Keratinocyte (primary cell): ENCODE results near the gene DALRD3. TPM values are rescaled to one million over a fixed set of nuclear protein-coding genes. Genes with fewer than 3 reads are reported as not detected.

Experiments used
- DNase-seq: peaks from one replicate; pipeline ENCODE4 v3.0.0-alpha.2; 2011; ENCODE audit warnings: low read depth, missing footprints, low spot score
- FAIRE-seq: peaks from 2 replicates; lab custom pipeline; 2011; peaks lifted over from hg19 to GRCh38; lab: Jason Lieb, UNC
- H2AFZ ChIP-seq: 2 replicates; pipeline ENCODE4 v1.6.0; 2012; ENCODE audit warnings: low read length, control low read depth, inconsistent platforms; ENCODE audit not compliant: control insufficient read depth
- H3K27ac ChIP-seq: 2 replicates; pipeline ENCODE4 v1.5.1; 2011; ENCODE audit warnings: low read length; ENCODE audit not compliant: control insufficient read depth, insufficient read depth
- H3K27me3 ChIP-seq: 3 replicates; pipeline ENCODE4 v1.6.0; 2011; ENCODE audit warnings: low read length; ENCODE audit not compliant: control insufficient read depth, insufficient read depth; ENCODE audit errors: extremely low read depth
- H3K36me3 ChIP-seq, 2 experiments: 2 replicates in 1 of 2; 3 replicates in 1 of 2; pipeline ENCODE4 v1.5.1; 2011; ENCODE audit warnings: low read length in 2 of 2, mild to moderate bottlenecking in 1 of 2; ENCODE audit not compliant: control insufficient read depth in 2 of 2, insufficient read depth in 2 of 2; ENCODE audit errors: extremely low read depth in 1 of 2
- H3K4me1 ChIP-seq: 3 replicates; pipeline ENCODE4 v1.5.1; 2011; ENCODE audit warnings: low read length; ENCODE audit not compliant: control insufficient read depth, insufficient read depth; ENCODE audit errors: extremely low read depth
- H3K4me2 ChIP-seq: 3 replicates; pipeline ENCODE4 v1.6.0; 2011; ENCODE audit warnings: low read depth, low read length; ENCODE audit not compliant: control insufficient read depth, insufficient read depth; ENCODE audit errors: extremely low read depth
- H3K4me3 ChIP-seq, 3 experiments: fragments of 200-600 bp in 1 of 3; sonication (generic) in 1 of 3; 2 replicates in 2 of 3; 3 replicates in 1 of 3; pipeline ENCODE4 v1.5.1; 2011 to 2016; ENCODE audit warnings: low read length in 3 of 3, mild to moderate bottlenecking in 3 of 3, control low read depth in 2 of 3, inconsistent platforms in 1 of 3, low read depth in 1 of 3, mixed read lengths in 1 of 3, mixed run types in 1 of 3, moderate library complexity in 1 of 3; ENCODE audit not compliant: control insufficient read depth in 2 of 3, insufficient read depth in 2 of 3; ENCODE audit errors: extremely low read depth in 1 of 3
- H3K79me2 ChIP-seq: 2 replicates; pipeline ENCODE4 v1.6.0; 2012; ENCODE audit warnings: low read length; ENCODE audit not compliant: control insufficient read depth, insufficient read depth
- H3K9ac ChIP-seq: 3 replicates; pipeline ENCODE4 v1.6.0; 2011; ENCODE audit warnings: low read length; ENCODE audit not compliant: control insufficient read depth, insufficient read depth; ENCODE audit errors: extremely low read depth
- H3K9me1 ChIP-seq: 3 replicates; pipeline ENCODE4 v1.6.0; 2011; ENCODE audit warnings: low read length; ENCODE audit not compliant: control insufficient read depth, insufficient read depth; ENCODE audit errors: extremely low read depth
- H3K9me3 ChIP-seq: 2 replicates; pipeline ENCODE4 v1.5.1; 2012; ENCODE audit warnings: low read depth, low read length; ENCODE audit not compliant: control insufficient read depth
- H4K20me1 ChIP-seq: 3 replicates; pipeline ENCODE4 v1.6.0; 2011; ENCODE audit warnings: low read length; ENCODE audit not compliant: control insufficient read depth, insufficient read depth; ENCODE audit errors: extremely low read depth
- EZH2 ChIP-seq: IDR thresholded peaks from one replicate; pipeline ENCODE4 v1.6.1; 2012; ENCODE audit warnings: inconsistent platforms, mild to moderate bottlenecking, low read length, moderate library complexity
- dilution Hi-C: fragments of 300-500 bp; cut with MboI; formaldehyde crosslinking; loops from one replicate; pipeline ENCODE4 v1.7.0; 2020; ENCODE audit warnings: low sequenced_read_pairs; ENCODE audit not compliant: extremely low pct_ligation_motif_present
- polyA plus RNA-seq, 5 experiments: library from polyadenylated mRNA; depleted of rRNA in 3 of 5; stranded (reverse) in 3 of 5; stranded (forward) in 1 of 5; unstranded in 1 of 5; fragments of >200 nt; gene quantifications; 1 replicate in 1 of 5; 2 replicates in 3 of 5; 3 replicates in 1 of 5; pipeline versions ENCODE4 v1.2.1 to v1.2.3, GENCODE V29; 2011 to 2012; ENCODE audit warnings: missing spikeins in 2 of 5, low read depth in 1 of 5, low replicate concordance in 1 of 5
- small RNA-seq, 3 experiments: library from RNA; depleted of rRNA; stranded (forward); fragments of <200 nt; gene quantifications; one replicate each; pipeline ENCODE3, GENCODE V24; 2012; ENCODE audit warnings: low read depth in 3 of 3, low replicate concordance in 1 of 3; ENCODE audit not compliant: insufficient read length in 3 of 3
- TF ChIP-seq, protein P1 (sequence below), 3 experiments: IDR thresholded peaks in 1 of 3; conservative IDR thresholded peaks in 1 of 3; optimal IDR thresholded peaks in 1 of 3; 2 replicates in 2 of 3; 3 replicates in 1 of 3; pipeline versions ENCODE3 to v1.5.1; 2011; ENCODE audit warnings: low read length in 3 of 3, mild to moderate bottlenecking in 3 of 3, moderate library complexity in 2 of 3, control low read depth in 1 of 3, inconsistent platforms in 1 of 3; ENCODE audit not compliant: insufficient read depth in 2 of 3; ENCODE audit errors: extremely low read depth in 1 of 3

DALRD3 gene
- polyA plus RNA-seq, 1 donor (not counting 4 experiments of a cell fraction or from before 2014, with no cell fraction given) = 33.7 TPM

DNA sequence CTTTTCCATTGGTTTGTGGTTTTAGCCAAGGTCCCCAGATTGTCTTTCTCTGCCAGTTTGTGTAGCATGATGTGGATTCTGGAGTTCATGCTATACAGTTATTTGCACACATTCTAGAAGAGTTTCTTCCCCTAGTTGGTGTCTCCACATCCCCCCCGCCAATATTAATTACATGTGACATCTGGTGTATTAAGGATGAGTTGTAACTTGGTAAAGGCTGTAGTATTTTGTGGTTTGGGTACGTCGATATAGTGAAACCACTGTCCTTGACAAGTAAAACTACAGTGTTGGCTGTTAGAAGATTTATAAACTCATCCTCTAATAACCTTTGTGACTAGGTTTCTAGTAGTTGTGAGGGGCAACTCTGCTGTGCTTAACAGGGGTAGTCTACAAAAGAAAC, 52.0 kb downstream of the DALRD3 start:
- Histone ChIP-seq H3K4me2 (no peak overlapping the region), H3K9me1 (no peaks in the 10 kb centered on the region), H3K36me3 (peaks cover 19 to 25% of the 10 kb centered on the region in 2 experiments), H3K4me3 (no peak overlapping the region), H2AFZ (no peak overlapping the region), H3K27ac (no peak overlapping the region), H3K9ac (no peak overlapping the region), H4K20me1 (no peaks in the 10 kb centered on the region), H3K27me3 (no peaks in the 10 kb centered on the region), H3K79me2 (no peaks in the 10 kb centered on the region), H3K4me1 (no peaks in the 10 kb centered on the region), H3K9me3 (no peaks in the 10 kb centered on the region)
- no peak for DNase-seq
- no peak for FAIRE-seq
- dilution Hi-C loops = no loop called here
- no peak for TF ChIP-seq EZH2
- TF ChIP-seq, protein P1, sequence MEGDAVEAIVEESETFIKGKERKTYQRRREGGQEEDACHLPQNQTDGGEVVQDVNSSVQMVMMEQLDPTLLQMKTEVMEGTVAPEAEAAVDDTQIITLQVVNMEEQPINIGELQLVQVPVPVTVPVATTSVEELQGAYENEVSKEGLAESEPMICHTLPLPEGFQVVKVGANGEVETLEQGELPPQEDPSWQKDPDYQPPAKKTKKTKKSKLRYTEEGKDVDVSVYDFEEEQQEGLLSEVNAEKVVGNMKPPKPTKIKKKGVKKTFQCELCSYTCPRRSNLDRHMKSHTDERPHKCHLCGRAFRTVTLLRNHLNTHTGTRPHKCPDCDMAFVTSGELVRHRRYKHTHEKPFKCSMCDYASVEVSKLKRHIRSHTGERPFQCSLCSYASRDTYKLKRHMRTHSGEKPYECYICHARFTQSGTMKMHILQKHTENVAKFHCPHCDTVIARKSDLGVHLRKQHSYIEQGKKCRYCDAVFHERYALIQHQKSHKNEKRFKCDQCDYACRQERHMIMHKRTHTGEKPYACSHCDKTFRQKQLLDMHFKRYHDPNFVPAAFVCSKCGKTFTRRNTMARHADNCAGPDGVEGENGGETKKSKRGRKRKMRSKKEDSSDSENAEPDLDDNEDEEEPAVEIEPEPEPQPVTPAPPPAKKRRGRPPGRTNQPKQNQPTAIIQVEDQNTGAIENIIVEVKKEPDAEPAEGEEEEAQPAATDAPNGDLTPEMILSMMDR (optimal IDR thresholded peaks at IDR 0.05 in 1 of 3, IDR thresholded peaks at IDR 0.05 in 1 of 3, conservative IDR thresholded peaks at IDR 0.05 in 1 of 3; ENCODE audit: extremely low read depth in 1 of 3, insufficient read depth in 2 of 3, low read length in 3 of 3) = no peak

Small RNA genes within 50 kb of the gene (small RNA-seq; reads per million reads assigned to genes)
- gene MIR191 = 2,108 to 14,259 (median 7,491) reads per million in 3 experiments
- gene MIR425 = 277 to 4,395 (median 4,216) reads per million in 3 experiments

Other genes starting within 250 kb of the DALRD3 start
- gene PRKAR2A, start 170.7 kb downstream of the DALRD3 start, polyA plus RNA-seq = 18.6 to 23.6 TPM (median 23.2 TPM) in 3 replicates
- 22.4 to 27.4 TPM (median 22.6 TPM) in 3 replicates for gene SLC25A20, start 119.7 kb downstream of the DALRD3 start, polyA plus RNA-seq
- 58.1 to 71.5 TPM (median 66.7 TPM) in 3 replicates for gene ARIH2, start 99.7 kb downstream of the DALRD3 start, polyA plus RNA-seq
- 0.93 to 1.1 TPM (median 0.99 TPM) in 3 replicates for gene P4HTM, start 28.3 kb downstream of the DALRD3 start, polyA plus RNA-seq
- gene WDR6, start 11.2 kb downstream of the DALRD3 start, polyA plus RNA-seq = 61.5 to 90.9 TPM (median 77.4 TPM) in 3 replicates
- gene NDUFAF3, start 3.5 kb upstream of the DALRD3 start, polyA plus RNA-seq = 38.3 to 70.1 TPM (median 44.8 TPM) in 3 replicates
- 199 to 221 TPM (median 210 TPM) in 3 replicates for gene IMPDH2, start 10.8 kb upstream of the DALRD3 start, polyA plus RNA-seq
- gene QRICH1, start 75.5 kb upstream of the DALRD3 start, polyA plus RNA-seq = 60.4 to 79.5 TPM (median 71.2 TPM) in 3 replicates
- 131 to 177 TPM (median 162 TPM) in 3 replicates for gene QARS1, start 86.2 kb upstream of the DALRD3 start, polyA plus RNA-seq
- gene USP19, start 102.2 kb upstream of the DALRD3 start, polyA plus RNA-seq = 21.2 to 31.5 TPM (median 23.1 TPM) in 3 replicates
- 108 to 193 TPM (median 127 TPM) in 3 replicates for gene LAMB2, start 114.5 kb upstream of the DALRD3 start, polyA plus RNA-seq
- gene CCDC71, start 147.8 kb upstream of the DALRD3 start, polyA plus RNA-seq = 18.8 to 27.7 TPM (median 21.5 TPM) in 3 replicates
- 18.3 to 51.6 TPM (median 19.5 TPM) in 3 replicates for gene KLHDC8B, start 153.0 kb upstream of the DALRD3 start, polyA plus RNA-seq